Suprapubic skin (tissue), 4 donors: Measurements from ENCODE around the gene FRMD4A. TPM values are rescaled to one million over a fixed set of nuclear protein-coding genes. Genes with fewer than 3 reads are reported as not detected.

Source experiments
- DNase-seq, 2 donors: peaks; one replicate each; pipeline ENCODE4 v3.0.0-alpha.2; 2019; ENCODE audit warnings: low spot score in 2 of 2
- H3K27ac ChIP-seq: fragments of 200-600 bp; sonication (generic); one replicate; pipeline ENCODE4 v1.5.1; 2019
- H3K27me3 ChIP-seq: fragments of 200-600 bp; sonication (generic); one replicate; pipeline ENCODE4 v1.5.1; 2019
- H3K36me3 ChIP-seq: fragments of 200-600 bp; sonication (generic); one replicate; pipeline ENCODE4 v1.5.1; 2019
- H3K4me1 ChIP-seq: fragments of 200-600 bp; sonication (generic); one replicate; pipeline ENCODE4 v1.5.1; 2019
- H3K4me3 ChIP-seq: fragments of 200-600 bp; sonication (generic); one replicate; pipeline ENCODE4 v1.5.1; 2019; ENCODE audit warnings: mild to moderate bottlenecking
- H3K9me3 ChIP-seq: fragments of 200-600 bp; sonication (generic); one replicate; pipeline ENCODE4 v1.5.1; 2019
- CTCF ChIP-seq, 2 donors: fragments of 200-600 bp in 1 of 2; fragments of 450-650 bp in 1 of 2; sonication (generic) in 1 of 2; IDR thresholded peaks; one replicate each; pipeline ENCODE4 v1.5.1; 2016 to 2019; ENCODE audit warnings: antibody characterized with exemption in 2 of 2, mild to moderate bottlenecking in 1 of 2, moderate library complexity in 1 of 2
- EP300 ChIP-seq: sonication (generic); formaldehyde crosslinking; IDR thresholded peaks from one replicate; pipeline ENCODE4 v1.6.1; 2017; ENCODE audit warnings: antibody characterized with exemption
- POLR2A ChIP-seq, 2 donors: fragments of 450-650 bp; IDR thresholded peaks; one replicate each; pipeline ENCODE4 v1.6.1; 2017; ENCODE audit warnings: antibody characterized with exemption in 2 of 2, mild to moderate bottlenecking in 2 of 2, moderate library complexity in 2 of 2
- POLR2AphosphoS5 ChIP-seq, 3 donors: sonication (generic); formaldehyde crosslinking; IDR thresholded peaks; one replicate each; pipeline ENCODE4 v1.6.1; 2017; ENCODE audit warnings: antibody characterized with exemption in 3 of 3
- WGBS: methylation state at CpG from one replicate; pipeline ENCODE4 v1.1.5; 2018; 5-methylcytosine and 5-hydroxymethylcytosine counted together
- total RNA-seq, 4 donors: library from RNA; depleted of rRNA; stranded (reverse); fragments of >200 nt; gene quantifications; one replicate each; pipeline ENCODE4 v1.1.0, GENCODE V29; 2016

The FRMD4A gene
- total RNA-seq, 4 donors from 2014 or later, result 27.4 to 86.3 (median 58.0) TPM

GRCh38 chr10:13643016-13643415 lies 687.7 kb downstream of the FRMD4A start:
- DNase-seq, result no peak

GRCh38 chr10:13642293-13642692 lies 688.4 kb downstream of the FRMD4A start:
- no peaks in the 10 kb centered on the region for H3K27me3 ChIP-seq
- H3K4me3 ChIP-seq, result no peak overlapping the region
- H3K36me3 ChIP-seq, result peaks cover 50% of the 10 kb centered on the region
- TF ChIP-seq POLR2A (IDR thresholded peaks at IDR 0.05), result no peak
- TF ChIP-seq POLR2AphosphoS5 (IDR thresholded peaks at IDR 0.05), result no peak
- TF ChIP-seq EP300, result no peak
- TF ChIP-seq CTCF (IDR thresholded peaks at IDR 0.05), result no peak
- H3K4me1 ChIP-seq, result no peaks in the 10 kb centered on the region
- DNase-seq, result no peak
- H3K9me3 ChIP-seq, result peaks cover 12% of the 10 kb centered on the region
- no peak overlapping the region for H3K27ac ChIP-seq
- WGBS, result 98% methylated on average over 2 of the region's 2 CpGs

More at GRCh38 chr10:13643016-13643415, 687.7 kb downstream of the FRMD4A start:
- no peak overlapping the region for H3K4me3 ChIP-seq
- H3K4me1 ChIP-seq, result no peaks in the 10 kb centered on the region
- peaks cover 12% of the 10 kb centered on the region for H3K9me3 ChIP-seq
- H3K27me3 ChIP-seq, result no peaks in the 10 kb centered on the region
- TF ChIP-seq POLR2AphosphoS5 (IDR thresholded peaks at IDR 0.05) (no peak), CTCF (IDR thresholded peaks at IDR 0.05) (no peak), EP300 (no peak), POLR2A (IDR thresholded peaks at IDR 0.05) (no peak)
- peaks cover 55% of the 10 kb centered on the region for H3K36me3 ChIP-seq
- WGBS, result 77% methylated on average over 6 of the region's 7 CpGs
- H3K27ac ChIP-seq, result no peak overlapping the region

GRCh38 chr10:13637894-13638293 lies 692.8 kb downstream of the FRMD4A start:
- H3K27ac ChIP-seq, result no peak overlapping the region
- H3K36me3 ChIP-seq, result peaks cover 24% of the 10 kb centered on the region
- no peak for DNase-seq
- no peaks in the 10 kb centered on the region for H3K27me3 ChIP-seq
- WGBS, result 97% methylated on average over 5 of the region's 5 CpGs
- H3K4me3 ChIP-seq, result no peak overlapping the region
- TF ChIP-seq POLR2A (IDR thresholded peaks at IDR 0.05) (no peak), POLR2AphosphoS5 (IDR thresholded peaks at IDR 0.05) (no peak), EP300 (no peak), CTCF (IDR thresholded peaks at IDR 0.05) (no peak)
- H3K9me3 ChIP-seq, result peaks cover 12% of the 10 kb centered on the region
- H3K4me1 ChIP-seq, result no peaks in the 10 kb centered on the region

- WGBS, result 82% methylated on average over 1 of the region's 1 CpG
- no peak overlapping the region for H3K27ac ChIP-seq
Observed at GRCh38 chr10:13637303-13637856, 693.3 kb downstream of the FRMD4A start.

GRCh38 chr10:13636776-13637175 lies 693.9 kb downstream of the FRMD4A start:
- WGBS, result 92% methylated on average over 4 of the region's 4 CpGs
- H3K27me3 ChIP-seq, result no peaks in the 10 kb centered on the region
- H3K4me1 ChIP-seq, result no peaks in the 10 kb centered on the region
- peaks cover 2% of the 10 kb centered on the region for H3K9me3 ChIP-seq
- H3K27ac ChIP-seq, result no peak overlapping the region
- peaks cover 23% of the 10 kb centered on the region for H3K36me3 ChIP-seq
- TF ChIP-seq POLR2AphosphoS5 (IDR thresholded peaks at IDR 0.05), result no peak
- TF ChIP-seq EP300, result no peak
- no peak for TF ChIP-seq POLR2A (IDR thresholded peaks at IDR 0.05)
- no peak for TF ChIP-seq CTCF (IDR thresholded peaks at IDR 0.05)
- H3K4me3 ChIP-seq, result no peak overlapping the region
- no peak for DNase-seq

More at GRCh38 chr10:13637303-13637856, 693.3 kb downstream of the FRMD4A start:
- no peaks in the 10 kb centered on the region for H3K27me3 ChIP-seq
- H3K4me3 ChIP-seq, result no peak overlapping the region
- peaks cover 24% of the 10 kb centered on the region for H3K36me3 ChIP-seq
- no peaks in the 10 kb centered on the region for H3K4me1 ChIP-seq
- DNase-seq, result no peak
- no peak for TF ChIP-seq EP300
- no peak for TF ChIP-seq CTCF (IDR thresholded peaks at IDR 0.05)
- TF ChIP-seq POLR2AphosphoS5 (IDR thresholded peaks at IDR 0.05), result no peak
- no peak for TF ChIP-seq POLR2A (IDR thresholded peaks at IDR 0.05)
- peaks cover 8% of the 10 kb centered on the region for H3K9me3 ChIP-seq
